Measurements from ENCODE around the gene NPR2.

DNA sequence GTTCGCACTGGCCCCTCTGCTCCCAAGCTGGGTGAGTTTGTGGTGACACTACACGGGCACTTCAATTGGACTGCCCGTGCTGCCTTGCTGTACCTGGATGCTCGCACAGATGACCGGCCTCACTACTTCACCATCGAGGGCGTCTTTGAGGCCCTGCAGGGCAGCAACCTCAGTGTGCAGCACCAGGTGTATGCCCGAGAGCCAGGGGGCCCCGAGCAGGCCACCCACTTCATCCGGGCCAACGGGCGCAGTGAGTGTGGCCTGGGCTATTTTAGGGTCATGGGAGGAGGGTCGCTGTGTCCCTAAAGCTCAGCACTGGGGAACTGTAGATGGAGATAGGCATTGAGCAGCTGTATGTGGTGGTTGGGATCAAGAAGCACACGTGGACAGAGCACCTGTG lies 1.4 kb downstream of the NPR2 start:
- TF ChIP-seq POLR2A (IDR thresholded peaks at IDR 0.05) (no peak), POLR2AphosphoS5 (IDR thresholded peaks at IDR 0.05) (no peak), EP300 (IDR thresholded peaks at IDR 0.05) (no peak)
- TF ChIP-seq, protein P1, sequence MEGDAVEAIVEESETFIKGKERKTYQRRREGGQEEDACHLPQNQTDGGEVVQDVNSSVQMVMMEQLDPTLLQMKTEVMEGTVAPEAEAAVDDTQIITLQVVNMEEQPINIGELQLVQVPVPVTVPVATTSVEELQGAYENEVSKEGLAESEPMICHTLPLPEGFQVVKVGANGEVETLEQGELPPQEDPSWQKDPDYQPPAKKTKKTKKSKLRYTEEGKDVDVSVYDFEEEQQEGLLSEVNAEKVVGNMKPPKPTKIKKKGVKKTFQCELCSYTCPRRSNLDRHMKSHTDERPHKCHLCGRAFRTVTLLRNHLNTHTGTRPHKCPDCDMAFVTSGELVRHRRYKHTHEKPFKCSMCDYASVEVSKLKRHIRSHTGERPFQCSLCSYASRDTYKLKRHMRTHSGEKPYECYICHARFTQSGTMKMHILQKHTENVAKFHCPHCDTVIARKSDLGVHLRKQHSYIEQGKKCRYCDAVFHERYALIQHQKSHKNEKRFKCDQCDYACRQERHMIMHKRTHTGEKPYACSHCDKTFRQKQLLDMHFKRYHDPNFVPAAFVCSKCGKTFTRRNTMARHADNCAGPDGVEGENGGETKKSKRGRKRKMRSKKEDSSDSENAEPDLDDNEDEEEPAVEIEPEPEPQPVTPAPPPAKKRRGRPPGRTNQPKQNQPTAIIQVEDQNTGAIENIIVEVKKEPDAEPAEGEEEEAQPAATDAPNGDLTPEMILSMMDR (IDR thresholded peaks at IDR 0.05): no peak
